ENCODE measurements around the gene EME2.

The EME2 gene

GRCh38 chr16:1821861-1822611, 49.4 kb downstream of the EME2 start:
- DNase-seq, result no peak
- in situ Hi-C loops (cut with HindIII; ENCODE audit: low pct_ligation_motif_present, low pct_unique_long_range_greater_than_20kb, low sequenced_read_pairs), result no loop called here

- in situ Hi-C loops (cut with HindIII; ENCODE audit: low pct_ligation_motif_present, low pct_unique_long_range_greater_than_20kb, low sequenced_read_pairs), result no loop called here
- DNase-seq, result no peak
Measured at GRCh38 chr16:1822801-1823200, 50.2 kb downstream of the EME2 start.

- DNase-seq, result peak; percentile 86
- in situ Hi-C loops (cut with HindIII; ENCODE audit: low pct_ligation_motif_present, low pct_unique_long_range_greater_than_20kb, low sequenced_read_pairs), result no loop called here
Measured at GRCh38 chr16:1823821-1824220, 51.2 kb downstream of the EME2 start.

- no peak for DNase-seq
- in situ Hi-C loops (cut with HindIII; ENCODE audit: low pct_ligation_motif_present, low pct_unique_long_range_greater_than_20kb, low sequenced_read_pairs), result no loop called here
Measured at GRCh38 chr16:1825381-1825863, 52.8 kb downstream of the EME2 start.
